A549 (cell line): Measurements from ENCODE around the gene OR2C3. TPM values are rescaled to one million over a fixed set of nuclear protein-coding genes. Genes with fewer than 3 reads are reported as not detected.
A peak's percentile ranks its signal among the peaks of the same experiment; 100 is the strongest.

Source experiments
- ATAC-seq, 2 experiments: fragments of 200-7000 bp in 1 of 2; fragments of >200 bp in 1 of 2; cut with Nextera tagmentation in 1 of 2; cut with Tn5 transposase in 1 of 2; 3 replicates each; pipeline versions ENCODE4 v1.8.0 to v1.9.1; 2018 to 2020; ENCODE audit warnings: mild to moderate bottlenecking in 1 of 2, moderate library complexity in 1 of 2
- CTCF ChIA-PET: fragments of 300-600 bp; sonication (Branson Sonifier 250); formaldehyde crosslinking; extraction: SDS; loops from one replicate; lab custom pipeline; 2021; ENCODE audit warnings: antibody characterized with exemption, inconsistent platforms; lab: Yijun Ruan, JAX
- POLR2A ChIA-PET: fragments of 350-600 bp; formaldehyde crosslinking; extraction: SDS; loops from one replicate; lab custom pipeline; 2021; ENCODE audit warnings: antibody characterized with exemption, inconsistent platforms; lab: Yijun Ruan, JAX
- DNase-seq, 2 experiments: peaks; one replicate each; pipeline versions ENCODE4 v3.0.0 to v3.0.0-alpha.2; 2011 to 2016; ENCODE audit warnings: low read depth in 1 of 2, low spot score in 1 of 2
- FAIRE-seq: peaks from 2 replicates; lab custom pipeline; 2011; peaks lifted over from hg19 to GRCh38; lab: Jason Lieb, UNC
- H3K27ac ChIP-seq, 2 experiments: fragments of >200 bp; sonication (Bioruptor Twin); formaldehyde crosslinking; 3 replicates each; pipeline ENCODE4 v1.5.1; 2016 to 2017
- H3K4me1 ChIP-seq: fragments of >200 bp; sonication (Bioruptor Twin); formaldehyde crosslinking; 3 replicates; pipeline ENCODE4 v1.6.1; 2016
- H3K4me2 ChIP-seq: fragments of >200 bp; sonication (Bioruptor Twin); formaldehyde crosslinking; 3 replicates; pipeline ENCODE4 v1.6.1; 2016
- H3K4me3 ChIP-seq: fragments of >200 bp; sonication (Bioruptor Twin); formaldehyde crosslinking; 3 replicates; pipeline ENCODE4 v1.5.1; 2016
- H3K9me3 ChIP-seq: fragments of >200 bp; sonication (Bioruptor Twin); formaldehyde crosslinking; 3 replicates; pipeline ENCODE4 v1.6.1; 2016
- CEBPB ChIP-seq, 2 experiments: fragments of >200 bp in 1 of 2; sonication (Bioruptor Twin) in 1 of 2; formaldehyde crosslinking in 1 of 2; IDR thresholded peaks; 2 replicates each; pipeline ENCODE4 v1.6.1; 2012 to 2016
- CHD4 ChIP-seq: fragments of 200-600 bp; sonication (generic); IDR thresholded peaks from 2 replicates; pipeline ENCODE4 v1.6.1; 2016; ENCODE audit warnings: antibody characterized with exemption, mild to moderate bottlenecking, borderline replicate concordance
- ESRRA ChIP-seq: fragments of 150-350 bp; IDR thresholded peaks from 2 replicates; pipeline ENCODE4 v1.6.1; 2014; ENCODE audit warnings: mild to moderate bottlenecking, low read length, borderline replicate concordance
- GATA3 ChIP-seq: IDR thresholded peaks from 2 replicates; pipeline ENCODE4 v1.6.1; 2012; ENCODE audit warnings: borderline replicate concordance
- HEYL ChIP-seq: fragments of 250-450 bp; sonication (Bioruptor Pico); IDR thresholded peaks from 2 replicates; pipeline ENCODE4 v1.8.0; 2021; ENCODE audit warnings: mild to moderate bottlenecking, moderate library complexity
- HOXB5 ChIP-seq: fragments of 250-450 bp; sonication (Bioruptor Pico); IDR thresholded peaks from 2 replicates; pipeline ENCODE4 v1.5.0; 2020; ENCODE audit warnings: mild to moderate bottlenecking, moderate library complexity
- JUN ChIP-seq, 2 experiments: fragments of >200 bp; sonication (Bioruptor Twin); formaldehyde crosslinking; IDR thresholded peaks; 2 replicates in 1 of 2; 3 replicates in 1 of 2; pipeline ENCODE4 v1.6.1; 2016 to 2017
- JUNB ChIP-seq: fragments of >200 bp; sonication (Bioruptor Twin); formaldehyde crosslinking; IDR thresholded peaks from 2 replicates; pipeline ENCODE4 v1.6.1; 2016
- NPAS2 ChIP-seq: fragments of 250-450 bp; sonication (Bioruptor Pico); IDR thresholded peaks from 2 replicates; pipeline ENCODE4 v1.8.0; 2022; ENCODE audit warnings: mild to moderate bottlenecking, moderate library complexity, borderline replicate concordance
- PHF8 ChIP-seq: fragments of 200-600 bp; sonication (generic); IDR thresholded peaks from 2 replicates; pipeline ENCODE4 v1.6.1; 2016; ENCODE audit warnings: low read depth, mild to moderate bottlenecking, antibody characterized with exemption, moderate library complexity, borderline replicate concordance
- POLR2A ChIP-seq: IDR thresholded peaks from 2 replicates; pipeline ENCODE4 v1.6.1; 2012; ENCODE audit warnings: mild to moderate bottlenecking, low read length
- POLR2AphosphoS2 ChIP-seq: conservative IDR thresholded peaks from 2 replicates; pipeline ENCODE4 v1.6.1; 2012; ENCODE audit warnings: low read length, improper control_type of control experiment, inconsistent platforms
- RARB ChIP-seq: fragments of 250-450 bp; sonication (Bioruptor Pico); IDR thresholded peaks from 2 replicates; pipeline ENCODE4 v1.8.0; 2021; ENCODE audit warnings: mild to moderate bottlenecking, moderate library complexity
- RCOR1 ChIP-seq: fragments of 150-350 bp; IDR thresholded peaks from 2 replicates; pipeline ENCODE4 v1.6.1; 2014; ENCODE audit warnings: antibody characterized with exemption, low read length, low read depth
- RFX5 ChIP-seq: fragments of 450-650 bp; IDR thresholded peaks from 2 replicates; pipeline ENCODE4 v1.7.1; 2014; ENCODE audit warnings: antibody characterized with exemption, mild to moderate bottlenecking, moderate library complexity
- TFCP2L1 ChIP-seq: fragments of 250-450 bp; sonication (Bioruptor Pico); IDR thresholded peaks from 2 replicates; pipeline ENCODE4 v1.5.0; 2021; ENCODE audit warnings: mild to moderate bottlenecking
- ZC3H11A ChIP-seq: fragments of 450-650 bp; IDR thresholded peaks from 2 replicates; pipeline ENCODE4 v1.6.1; 2014; ENCODE audit warnings: antibody characterized with exemption, mild to moderate bottlenecking
- ZNF302 ChIP-seq: fragments of 250-450 bp; sonication (Bioruptor Pico); IDR thresholded peaks from 2 replicates; pipeline ENCODE4 v1.9.0; 2021; ENCODE audit warnings: inconsistent platforms, mild to moderate bottlenecking, moderate library complexity
- WGBS: methylation state at CpG from one replicate; pipeline ENCODE4 v1.1.6; 2017; ENCODE audit errors: missing lambda C conversion rate; 5-methylcytosine and 5-hydroxymethylcytosine counted together
- polyA plus RNA-seq, 4 experiments: library from polyadenylated mRNA; depleted of rRNA in 3 of 4; stranded (reverse); fragments of >200 nt; fragmentation: RNase III in 1 of 4; extraction: RNeasy Plus Mini Kit Qiagen cat#74134 plus additional on column Dnase treatment in 1 of 4; gene quantifications; 2 replicates in 3 of 4; 3 replicates in 1 of 4; pipeline ENCODE4 v1.2.3, GENCODE V29; 2011 to 2017
- TF ChIP-seq, protein P1 (sequence below): IDR thresholded peaks from 2 replicates; pipeline ENCODE4 v1.6.1; 2012
- TF ChIP-seq, protein P2 (sequence below): fragments of 200-600 bp; sonication (generic); IDR thresholded peaks from 2 replicates; pipeline ENCODE4 v1.6.1; 2016; ENCODE audit warnings: antibody characterized with exemption, mild to moderate bottlenecking, moderate library complexity
- TF ChIP-seq, protein P3 (sequence below): fragments of >200 bp; sonication (Bioruptor Twin); formaldehyde crosslinking; IDR thresholded peaks from 3 replicates; pipeline ENCODE4 v1.6.1; 2016
- TF ChIP-seq, protein P4 (sequence below): fragments of 450-650 bp; IDR thresholded peaks from 2 replicates; pipeline ENCODE4 v1.6.1; 2014; ENCODE audit warnings: antibody characterized with exemption
- TF ChIP-seq, protein P5 (sequence below): fragments of >200 bp; sonication (Bioruptor Twin); formaldehyde crosslinking; IDR thresholded peaks from 3 replicates; pipeline ENCODE4 v1.5.1; 2016

The OR2C3 gene
- polyA plus RNA-seq, 2 of the 4 experiments (the other 2 are of a cell fraction): not detected

DNA sequence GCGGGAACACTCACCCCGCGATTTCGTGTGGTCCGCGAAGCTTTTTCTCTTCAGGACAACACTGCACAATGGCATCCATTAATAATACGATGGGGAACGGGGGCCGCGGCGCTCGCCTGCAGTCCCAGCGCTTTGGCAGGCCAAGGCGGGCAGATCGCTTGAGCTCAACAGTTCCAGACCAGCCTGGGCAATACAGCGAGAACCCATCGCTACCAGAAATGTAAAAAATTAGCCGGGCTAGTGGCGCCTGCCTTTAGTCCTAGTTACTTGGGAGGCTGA is 17.7 kb downstream of the OR2C3 start:
- ChIA-PET CTCF (no interaction called here), POLR2A (no interaction called here)
- no peak for TF ChIP-seq CHD4
- TF ChIP-seq, protein P1, sequence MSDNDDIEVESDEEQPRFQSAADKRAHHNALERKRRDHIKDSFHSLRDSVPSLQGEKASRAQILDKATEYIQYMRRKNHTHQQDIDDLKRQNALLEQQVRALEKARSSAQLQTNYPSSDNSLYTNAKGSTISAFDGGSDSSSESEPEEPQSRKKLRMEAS: no peak
- TF ChIP-seq ESRRA: no peak
- no peak for TF ChIP-seq RCOR1
- TF ChIP-seq CEBPB (IDR thresholded peaks at IDR 0.05): no peak
- DNase-seq (no peak), ATAC-seq (no peak), FAIRE-seq (no peak)
- no peaks in the 10 kb centered on the region for H3K4me1 ChIP-seq
- no peak overlapping the region for H3K4me2 ChIP-seq
- peaks cover 4% of the 10 kb centered on the region; the same call in 1 of the 3 replicates for H3K9me3 ChIP-seq
- H3K4me3 ChIP-seq: no peak overlapping the region
- 62% methylated on average over 19 of the region's 19 CpGs for WGBS
- no peak overlapping the region for H3K27ac ChIP-seq

DNA sequence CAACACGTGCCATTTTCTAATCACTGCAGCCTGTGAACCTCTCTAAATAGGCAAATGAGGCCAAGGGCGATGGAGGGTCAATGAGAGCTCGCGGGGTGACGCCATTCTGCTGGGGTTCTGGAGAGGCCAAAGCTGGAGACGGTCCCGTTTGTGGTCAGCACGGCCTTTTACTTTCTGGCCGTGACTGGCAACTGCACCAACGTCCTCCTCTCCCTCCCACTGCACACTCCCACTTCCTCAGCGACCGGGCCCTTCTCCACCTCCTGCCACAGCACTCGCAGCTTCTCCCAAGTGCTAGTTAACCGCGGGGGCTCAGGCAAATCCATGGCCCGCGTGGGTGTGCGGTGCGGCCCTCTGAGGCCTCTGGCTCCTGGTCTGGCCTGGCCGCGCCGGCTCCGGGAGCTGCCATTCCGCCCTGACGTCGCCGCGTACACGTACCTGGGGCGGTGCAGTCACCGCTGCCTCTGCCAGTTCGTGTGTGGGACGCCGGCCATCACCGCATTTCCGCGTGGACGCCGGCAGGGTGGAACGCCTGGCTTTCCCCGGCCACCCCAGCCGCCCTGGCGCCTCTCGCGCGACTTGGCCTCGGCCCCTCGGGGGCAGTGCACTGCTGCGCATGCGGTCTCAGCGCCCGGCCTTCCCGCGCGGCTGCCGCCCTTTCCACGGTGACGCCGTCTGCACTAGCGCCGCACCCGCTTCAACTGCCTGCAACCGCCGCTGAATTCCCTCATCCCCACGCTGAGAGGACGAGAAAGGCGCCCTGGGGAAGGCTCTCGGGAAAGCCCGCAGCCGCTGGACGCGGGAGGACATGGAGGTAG is 18.2 kb downstream of the OR2C3 start:
- Histone ChIP-seq H3K4me2 (no peak overlapping the region), H3K9me3 (peaks cover 4% of the 10 kb centered on the region; the same call in 1 of the 3 replicates), H3K4me3 (no peak overlapping the region), H3K4me1 (no peaks in the 10 kb centered on the region), H3K27ac (no peak overlapping the region)
- ATAC-seq: no peak
- TF ChIP-seq JUN (IDR thresholded peaks at IDR 0.05) (no peak), POLR2A (peak; percentile 5; the same call in 1 of the 2 replicates), PHF8 (no peak)
- WGBS: 56% methylated on average over 69 of the region's 72 CpGs
- no peak for DNase-seq
- ChIA-PET CTCF (no interaction called here), POLR2A (no interaction called here)
- no peak for FAIRE-seq

DNA sequence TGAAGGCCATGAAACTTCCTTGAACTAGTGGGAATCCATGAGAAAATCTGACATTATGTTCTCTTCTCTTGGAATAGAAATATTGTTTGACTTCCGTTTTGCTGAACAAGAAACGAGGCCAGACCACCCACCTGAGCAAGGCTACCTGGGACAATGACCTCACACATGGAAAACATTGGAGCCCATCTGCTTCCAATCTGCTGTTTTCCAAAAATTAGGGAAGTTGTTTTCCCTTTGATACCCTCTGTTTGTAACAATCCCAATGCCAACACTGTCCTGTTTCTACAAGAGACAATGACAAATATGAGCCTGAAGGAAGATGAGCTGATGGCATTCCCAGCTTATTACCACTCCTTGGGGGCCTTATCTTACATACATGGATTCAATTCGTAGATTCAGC is 29.4 kb downstream of the OR2C3 start:
- TF ChIP-seq GATA3: no peak
- TF ChIP-seq HEYL (CRISPR knock-in tag): no peak
- TF ChIP-seq RFX5: no peak
- no peak for TF ChIP-seq JUNB
- no peak for TF ChIP-seq TFCP2L1 (CRISPR knock-in tag)
- TF ChIP-seq, protein P2, sequence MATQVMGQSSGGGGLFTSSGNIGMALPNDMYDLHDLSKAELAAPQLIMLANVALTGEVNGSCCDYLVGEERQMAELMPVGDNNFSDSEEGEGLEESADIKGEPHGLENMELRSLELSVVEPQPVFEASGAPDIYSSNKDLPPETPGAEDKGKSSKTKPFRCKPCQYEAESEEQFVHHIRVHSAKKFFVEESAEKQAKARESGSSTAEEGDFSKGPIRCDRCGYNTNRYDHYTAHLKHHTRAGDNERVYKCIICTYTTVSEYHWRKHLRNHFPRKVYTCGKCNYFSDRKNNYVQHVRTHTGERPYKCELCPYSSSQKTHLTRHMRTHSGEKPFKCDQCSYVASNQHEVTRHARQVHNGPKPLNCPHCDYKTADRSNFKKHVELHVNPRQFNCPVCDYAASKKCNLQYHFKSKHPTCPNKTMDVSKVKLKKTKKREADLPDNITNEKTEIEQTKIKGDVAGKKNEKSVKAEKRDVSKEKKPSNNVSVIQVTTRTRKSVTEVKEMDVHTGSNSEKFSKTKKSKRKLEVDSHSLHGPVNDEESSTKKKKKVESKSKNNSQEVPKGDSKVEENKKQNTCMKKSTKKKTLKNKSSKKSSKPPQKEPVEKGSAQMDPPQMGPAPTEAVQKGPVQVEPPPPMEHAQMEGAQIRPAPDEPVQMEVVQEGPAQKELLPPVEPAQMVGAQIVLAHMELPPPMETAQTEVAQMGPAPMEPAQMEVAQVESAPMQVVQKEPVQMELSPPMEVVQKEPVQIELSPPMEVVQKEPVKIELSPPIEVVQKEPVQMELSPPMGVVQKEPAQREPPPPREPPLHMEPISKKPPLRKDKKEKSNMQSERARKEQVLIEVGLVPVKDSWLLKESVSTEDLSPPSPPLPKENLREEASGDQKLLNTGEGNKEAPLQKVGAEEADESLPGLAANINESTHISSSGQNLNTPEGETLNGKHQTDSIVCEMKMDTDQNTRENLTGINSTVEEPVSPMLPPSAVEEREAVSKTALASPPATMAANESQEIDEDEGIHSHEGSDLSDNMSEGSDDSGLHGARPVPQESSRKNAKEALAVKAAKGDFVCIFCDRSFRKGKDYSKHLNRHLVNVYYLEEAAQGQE: no peak
- TF ChIP-seq, protein P3, sequence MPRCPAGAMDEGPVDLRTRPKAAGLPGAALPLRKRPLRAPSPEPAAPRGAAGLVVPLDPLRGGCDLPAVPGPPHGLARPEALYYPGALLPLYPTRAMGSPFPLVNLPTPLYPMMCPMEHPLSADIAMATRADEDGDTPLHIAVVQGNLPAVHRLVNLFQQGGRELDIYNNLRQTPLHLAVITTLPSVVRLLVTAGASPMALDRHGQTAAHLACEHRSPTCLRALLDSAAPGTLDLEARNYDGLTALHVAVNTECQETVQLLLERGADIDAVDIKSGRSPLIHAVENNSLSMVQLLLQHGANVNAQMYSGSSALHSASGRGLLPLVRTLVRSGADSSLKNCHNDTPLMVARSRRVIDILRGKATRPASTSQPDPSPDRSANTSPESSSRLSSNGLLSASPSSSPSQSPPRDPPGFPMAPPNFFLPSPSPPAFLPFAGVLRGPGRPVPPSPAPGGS: no peak
- no peak overlapping the region for H3K4me2 ChIP-seq
- no peak overlapping the region for H3K4me3 ChIP-seq
- ATAC-seq (no peak), FAIRE-seq (no peak), DNase-seq (no peak)
- ChIA-PET CTCF (no interaction called here), POLR2A (no interaction called here)
- no peak overlapping the region for H3K27ac ChIP-seq
- WGBS: 2% methylated on average over 3 of the region's 3 CpGs
- no peaks in the 10 kb centered on the region for H3K4me1 ChIP-seq
- no peaks in the 10 kb centered on the region for H3K9me3 ChIP-seq

DNA sequence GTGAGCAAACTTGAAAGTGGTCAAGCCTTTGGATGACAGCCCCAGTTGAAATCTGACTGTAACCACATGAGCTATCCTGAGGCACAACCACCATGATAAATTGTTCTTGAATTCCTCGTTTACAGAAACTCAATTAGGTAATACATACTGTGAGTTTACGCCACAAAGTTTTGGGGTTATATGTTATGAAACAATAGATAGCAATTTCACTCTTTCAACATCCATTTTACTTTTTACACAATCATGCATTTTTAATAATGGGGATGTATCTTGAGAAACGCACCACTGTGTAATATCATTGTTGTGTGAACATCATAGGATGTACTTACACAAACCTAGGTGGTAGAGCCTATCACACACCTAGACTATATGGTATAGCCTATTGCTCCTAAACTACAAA is 35.4 kb downstream of the OR2C3 start:
- Histone ChIP-seq H3K4me3 (no peak overlapping the region), H3K9me3 (no peaks in the 10 kb centered on the region), H3K27ac (no peak overlapping the region), H3K4me1 (no peaks in the 10 kb centered on the region), H3K4me2 (no peak overlapping the region)
- ATAC-seq (no peak), FAIRE-seq (no peak), DNase-seq (no peak)
- POLR2A ChIA-PET: no interaction called here
- CTCF ChIA-PET: no interaction called here
- WGBS: 23% methylated on average over 3 of the region's 3 CpGs
- TF ChIP-seq ZNF302 (CRISPR knock-in tag) (no peak), POLR2A (no peak), HOXB5 (CRISPR knock-in tag) (no peak), RCOR1 (no peak), NPAS2 (CRISPR knock-in tag) (no peak), RARB (no peak), POLR2AphosphoS2 (no peak), ZC3H11A (no peak)
- TF ChIP-seq, protein P4, sequence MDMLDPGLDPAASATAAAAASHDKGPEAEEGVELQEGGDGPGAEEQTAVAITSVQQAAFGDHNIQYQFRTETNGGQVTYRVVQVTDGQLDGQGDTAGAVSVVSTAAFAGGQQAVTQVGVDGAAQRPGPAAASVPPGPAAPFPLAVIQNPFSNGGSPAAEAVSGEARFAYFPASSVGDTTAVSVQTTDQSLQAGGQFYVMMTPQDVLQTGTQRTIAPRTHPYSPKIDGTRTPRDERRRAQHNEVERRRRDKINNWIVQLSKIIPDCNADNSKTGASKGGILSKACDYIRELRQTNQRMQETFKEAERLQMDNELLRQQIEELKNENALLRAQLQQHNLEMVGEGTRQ: no peak
- TF ChIP-seq, protein P5, sequence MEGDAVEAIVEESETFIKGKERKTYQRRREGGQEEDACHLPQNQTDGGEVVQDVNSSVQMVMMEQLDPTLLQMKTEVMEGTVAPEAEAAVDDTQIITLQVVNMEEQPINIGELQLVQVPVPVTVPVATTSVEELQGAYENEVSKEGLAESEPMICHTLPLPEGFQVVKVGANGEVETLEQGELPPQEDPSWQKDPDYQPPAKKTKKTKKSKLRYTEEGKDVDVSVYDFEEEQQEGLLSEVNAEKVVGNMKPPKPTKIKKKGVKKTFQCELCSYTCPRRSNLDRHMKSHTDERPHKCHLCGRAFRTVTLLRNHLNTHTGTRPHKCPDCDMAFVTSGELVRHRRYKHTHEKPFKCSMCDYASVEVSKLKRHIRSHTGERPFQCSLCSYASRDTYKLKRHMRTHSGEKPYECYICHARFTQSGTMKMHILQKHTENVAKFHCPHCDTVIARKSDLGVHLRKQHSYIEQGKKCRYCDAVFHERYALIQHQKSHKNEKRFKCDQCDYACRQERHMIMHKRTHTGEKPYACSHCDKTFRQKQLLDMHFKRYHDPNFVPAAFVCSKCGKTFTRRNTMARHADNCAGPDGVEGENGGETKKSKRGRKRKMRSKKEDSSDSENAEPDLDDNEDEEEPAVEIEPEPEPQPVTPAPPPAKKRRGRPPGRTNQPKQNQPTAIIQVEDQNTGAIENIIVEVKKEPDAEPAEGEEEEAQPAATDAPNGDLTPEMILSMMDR: no peak
- TF ChIP-seq, protein P1: no peak
